Keratinocyte (primary cell): ENCODE data around the gene KLF8. TPM values are rescaled to one million over a fixed set of nuclear protein-coding genes. Genes with fewer than 3 reads are reported as not detected.

ENCODE experiments used
- DNase-seq: peaks from one replicate; pipeline ENCODE4 v3.0.0-alpha.2; 2011; ENCODE audit warnings: low read depth, missing footprints, low spot score
- FAIRE-seq: peaks from 2 replicates; lab custom pipeline; 2011; peaks lifted over from hg19 to GRCh38; lab: Jason Lieb, UNC
- H2AFZ ChIP-seq: 2 replicates; pipeline ENCODE4 v1.6.0; 2012; ENCODE audit warnings: low read length, control low read depth, inconsistent platforms; ENCODE audit not compliant: control insufficient read depth
- H3K27ac ChIP-seq: 2 replicates; pipeline ENCODE4 v1.5.1; 2011; ENCODE audit warnings: low read length; ENCODE audit not compliant: control insufficient read depth, insufficient read depth
- H3K27me3 ChIP-seq: 3 replicates; pipeline ENCODE4 v1.6.0; 2011; ENCODE audit warnings: low read length; ENCODE audit not compliant: control insufficient read depth, insufficient read depth; ENCODE audit errors: extremely low read depth
- H3K36me3 ChIP-seq, 2 experiments: 2 replicates in 1 of 2; 3 replicates in 1 of 2; pipeline ENCODE4 v1.5.1; 2011; ENCODE audit warnings: low read length in 2 of 2, mild to moderate bottlenecking in 1 of 2; ENCODE audit not compliant: control insufficient read depth in 2 of 2, insufficient read depth in 2 of 2; ENCODE audit errors: extremely low read depth in 1 of 2
- H3K4me1 ChIP-seq: 3 replicates; pipeline ENCODE4 v1.5.1; 2011; ENCODE audit warnings: low read length; ENCODE audit not compliant: control insufficient read depth, insufficient read depth; ENCODE audit errors: extremely low read depth
- H3K4me2 ChIP-seq: 3 replicates; pipeline ENCODE4 v1.6.0; 2011; ENCODE audit warnings: low read depth, low read length; ENCODE audit not compliant: control insufficient read depth, insufficient read depth; ENCODE audit errors: extremely low read depth
- H3K4me3 ChIP-seq, 3 experiments: fragments of 200-600 bp in 1 of 3; sonication (generic) in 1 of 3; 2 replicates in 2 of 3; 3 replicates in 1 of 3; pipeline ENCODE4 v1.5.1; 2011 to 2016; ENCODE audit warnings: low read length in 3 of 3, mild to moderate bottlenecking in 3 of 3, control low read depth in 2 of 3, inconsistent platforms in 1 of 3, low read depth in 1 of 3, mixed read lengths in 1 of 3, mixed run types in 1 of 3, moderate library complexity in 1 of 3; ENCODE audit not compliant: control insufficient read depth in 2 of 3, insufficient read depth in 2 of 3; ENCODE audit errors: extremely low read depth in 1 of 3
- H3K79me2 ChIP-seq: 2 replicates; pipeline ENCODE4 v1.6.0; 2012; ENCODE audit warnings: low read length; ENCODE audit not compliant: control insufficient read depth, insufficient read depth
- H3K9ac ChIP-seq: 3 replicates; pipeline ENCODE4 v1.6.0; 2011; ENCODE audit warnings: low read length; ENCODE audit not compliant: control insufficient read depth, insufficient read depth; ENCODE audit errors: extremely low read depth
- H3K9me1 ChIP-seq: 3 replicates; pipeline ENCODE4 v1.6.0; 2011; ENCODE audit warnings: low read length; ENCODE audit not compliant: control insufficient read depth, insufficient read depth; ENCODE audit errors: extremely low read depth
- H3K9me3 ChIP-seq: 2 replicates; pipeline ENCODE4 v1.5.1; 2012; ENCODE audit warnings: low read depth, low read length; ENCODE audit not compliant: control insufficient read depth
- H4K20me1 ChIP-seq: 3 replicates; pipeline ENCODE4 v1.6.0; 2011; ENCODE audit warnings: low read length; ENCODE audit not compliant: control insufficient read depth, insufficient read depth; ENCODE audit errors: extremely low read depth
- CTCF ChIP-seq, 3 experiments: IDR thresholded peaks in 1 of 3; conservative IDR thresholded peaks in 1 of 3; optimal IDR thresholded peaks in 1 of 3; 2 replicates in 2 of 3; 3 replicates in 1 of 3; pipeline versions ENCODE3 to v1.5.1; 2011; ENCODE audit warnings: low read length in 3 of 3, mild to moderate bottlenecking in 3 of 3, moderate library complexity in 2 of 3, control low read depth in 1 of 3, inconsistent platforms in 1 of 3; ENCODE audit not compliant: insufficient read depth in 2 of 3; ENCODE audit errors: extremely low read depth in 1 of 3
- EZH2 ChIP-seq: IDR thresholded peaks from one replicate; pipeline ENCODE4 v1.6.1; 2012; ENCODE audit warnings: inconsistent platforms, mild to moderate bottlenecking, low read length, moderate library complexity
- dilution Hi-C: fragments of 300-500 bp; cut with MboI; formaldehyde crosslinking; loops from one replicate; pipeline ENCODE4 v1.7.0; 2020; ENCODE audit warnings: low sequenced_read_pairs; ENCODE audit not compliant: extremely low pct_ligation_motif_present
- polyA plus RNA-seq, 5 experiments: library from polyadenylated mRNA; depleted of rRNA in 3 of 5; stranded (reverse) in 3 of 5; stranded (forward) in 1 of 5; unstranded in 1 of 5; fragments of >200 nt; gene quantifications; 1 replicate in 1 of 5; 2 replicates in 3 of 5; 3 replicates in 1 of 5; pipeline versions ENCODE4 v1.2.1 to v1.2.3, GENCODE V29; 2011 to 2012; ENCODE audit warnings: missing spikeins in 2 of 5, low read depth in 1 of 5, low replicate concordance in 1 of 5

The KLF8 gene
- polyA plus RNA-seq, 1 donor (not counting 4 experiments of a cell fraction or from before 2014, with no cell fraction given) = 17.0 TPM

DNA sequence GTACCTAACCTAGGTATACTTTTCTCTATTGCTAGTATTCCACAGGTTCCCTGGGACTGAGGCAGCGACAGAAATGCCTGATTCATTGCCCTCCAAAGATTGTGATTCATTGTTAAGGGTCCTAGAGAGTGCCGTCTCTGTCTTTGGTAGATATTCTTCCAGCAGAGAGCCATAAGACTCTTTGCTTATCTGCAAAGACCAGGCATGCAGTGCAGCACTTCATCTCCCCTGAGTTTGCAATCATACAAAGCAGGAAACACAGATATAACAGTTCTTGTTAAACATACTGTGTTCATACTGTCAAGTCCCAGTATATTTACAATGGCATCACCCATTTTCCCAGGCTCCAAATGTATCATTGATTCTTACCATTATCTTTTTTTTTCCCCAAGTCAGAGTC is 47.7 kb downstream of the KLF8 start:
- no peaks in the 10 kb centered on the region for H3K9me3 ChIP-seq
- H3K27me3 ChIP-seq = no peaks in the 10 kb centered on the region
- no peak overlapping the region for H3K4me2 ChIP-seq
- H4K20me1 ChIP-seq = no peaks in the 10 kb centered on the region
- H3K9me1 ChIP-seq = no peaks in the 10 kb centered on the region
- no peak overlapping the region for H3K9ac ChIP-seq
- DNase-seq (no peak), FAIRE-seq (no peak)
- H3K79me2 ChIP-seq = no peaks in the 10 kb centered on the region
- H3K27ac ChIP-seq = no peak overlapping the region
- no peaks in the 10 kb centered on the region for H3K4me1 ChIP-seq
- no peak overlapping the region for H2AFZ ChIP-seq
- TF ChIP-seq EZH2 (no peak), CTCF (optimal IDR thresholded peaks at IDR 0.05 in 1 of 3, IDR thresholded peaks at IDR 0.05 in 1 of 3, conservative IDR thresholded peaks at IDR 0.05 in 1 of 3; ENCODE audit: extremely low read depth in 1 of 3, insufficient read depth in 2 of 3, low read length in 3 of 3) (no peak)
- H3K36me3 ChIP-seq = no peaks in the 10 kb centered on the region
- dilution Hi-C loops = no loop called here
- H3K4me3 ChIP-seq = no peak overlapping the region

DNA sequence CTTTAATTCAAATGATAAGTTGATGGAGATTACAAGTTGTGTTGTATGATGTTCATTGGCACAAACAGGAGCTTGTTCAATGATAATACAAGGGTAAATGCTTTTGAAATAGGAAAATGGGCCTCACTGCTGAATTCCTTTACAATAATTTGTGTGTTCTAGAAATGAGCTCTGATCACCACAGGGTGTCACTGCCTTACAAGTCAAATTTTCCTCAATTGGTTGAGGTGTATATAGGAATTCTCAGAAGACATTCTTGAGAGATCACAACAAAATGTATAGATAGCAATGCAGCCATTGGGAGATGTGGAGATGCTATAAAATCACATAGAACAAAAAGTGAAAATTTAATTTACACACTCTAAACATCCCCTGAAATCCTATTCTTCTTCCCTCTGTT is 49.6 kb downstream of the KLF8 start:
- Histone ChIP-seq H4K20me1 (no peaks in the 10 kb centered on the region), H3K27me3 (no peaks in the 10 kb centered on the region), H2AFZ (no peak overlapping the region), H3K79me2 (no peaks in the 10 kb centered on the region), H3K9me1 (no peaks in the 10 kb centered on the region), H3K9ac (no peak overlapping the region), H3K4me2 (no peak overlapping the region), H3K4me3 (no peak overlapping the region), H3K36me3 (no peaks in the 10 kb centered on the region), H3K9me3 (no peaks in the 10 kb centered on the region), H3K27ac (no peak overlapping the region), H3K4me1 (no peaks in the 10 kb centered on the region)
- dilution Hi-C loops = no loop called here
- DNase-seq = no peak
- no peak for FAIRE-seq
- TF ChIP-seq CTCF (optimal IDR thresholded peaks at IDR 0.05 in 1 of 3, IDR thresholded peaks at IDR 0.05 in 1 of 3, conservative IDR thresholded peaks at IDR 0.05 in 1 of 3; ENCODE audit: extremely low read depth in 1 of 3, insufficient read depth in 2 of 3, low read length in 3 of 3) = no peak
- TF ChIP-seq EZH2 = no peak
